GM18861 (cell line): ENCODE results near the gene SORL1-AS1.

Source experiments
- ATAC-seq: cut with Tn5 transposase; IDR thresholded peaks from one replicate; pipeline ENCODE4 v1.9.1; 2021; ENCODE audit not compliant: unreplicated experiment

The SORL1-AS1 gene

GRCh38 chr11:121452609-121453150 is at the start of gene SORL1-AS1:
Gene SORL1-AS1, minus strand, starts transcription at chr11:121452967.
- no peak for ATAC-seq

- ATAC-seq = no peak
Observed at GRCh38 chr11:121500717-121501116, 48.0 kb upstream of the SORL1-AS1 start.

- no peak for ATAC-seq
Observed at GRCh38 chr11:121500275-121500674, 47.5 kb upstream of the SORL1-AS1 start.

GRCh38 chr11:121499405-121499804 is 46.6 kb upstream of the SORL1-AS1 start:
- ATAC-seq = no peak

- no peak for ATAC-seq
Observed at GRCh38 chr11:121497176-121497998, 44.6 kb upstream of the SORL1-AS1 start.

DNA sequence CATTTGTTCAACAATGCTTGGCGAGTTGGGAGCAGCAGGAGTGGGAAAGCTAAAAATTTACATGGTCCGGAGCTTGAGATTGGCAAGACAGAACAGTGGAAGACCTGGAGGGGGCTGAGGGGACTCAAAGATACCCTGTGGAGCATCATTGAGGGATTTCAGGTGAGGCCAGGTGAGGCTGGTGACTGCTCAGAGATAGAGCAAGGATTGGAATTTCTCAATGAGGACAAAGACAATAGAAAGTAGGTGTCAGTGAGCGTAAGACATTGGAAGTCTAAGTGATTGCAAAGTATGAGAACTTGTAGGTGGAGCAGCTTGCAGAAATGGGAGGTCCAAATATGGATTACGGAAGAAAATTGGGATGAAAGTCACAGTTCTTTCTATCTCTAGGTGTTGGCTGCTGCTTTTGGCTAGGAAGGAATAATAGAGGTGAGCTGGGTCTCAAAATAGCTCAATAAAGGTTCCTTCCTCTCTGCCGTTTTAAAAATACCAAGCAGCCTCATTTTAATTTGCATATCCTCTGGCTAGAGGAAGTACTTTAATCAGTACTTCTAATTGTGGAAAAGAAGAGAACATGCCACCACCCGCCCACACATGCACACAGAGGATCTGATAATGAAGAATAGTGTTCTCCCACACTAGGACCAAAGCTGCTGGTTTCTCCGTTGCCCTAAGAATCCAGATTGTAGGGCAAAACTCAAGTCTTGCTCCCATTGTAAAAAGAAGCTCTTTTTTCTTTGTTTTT is 41.8 kb upstream of the SORL1-AS1 start:
- peak; percentile 75 for ATAC-seq

GRCh38 chr11:121489823-121490222 is 37.1 kb upstream of the SORL1-AS1 start:
- no peak for ATAC-seq

GRCh38 chr11:121488641-121489040 is 35.9 kb upstream of the SORL1-AS1 start:
- no peak for ATAC-seq

DNA sequence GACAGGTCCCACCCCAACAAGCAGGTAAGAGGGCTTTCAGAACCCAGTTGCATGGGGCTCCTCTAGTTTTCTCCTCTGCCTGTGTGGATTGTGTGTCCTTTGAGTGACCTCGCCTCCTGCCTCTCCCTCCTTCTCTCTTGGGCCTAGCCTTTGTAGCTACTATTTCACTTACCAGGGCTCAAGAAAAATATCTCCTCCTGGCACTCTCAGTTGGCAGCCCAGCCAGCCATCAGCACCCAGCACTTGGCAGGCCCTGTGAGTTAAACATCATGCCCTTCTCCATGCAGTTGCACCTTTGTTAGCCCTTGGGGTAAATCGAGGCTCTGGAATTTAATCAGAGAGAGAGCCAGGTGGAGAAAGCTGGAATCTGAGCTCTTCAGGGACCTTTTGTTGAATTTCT is 35.4 kb upstream of the SORL1-AS1 start:
- no peak for ATAC-seq

DNA sequence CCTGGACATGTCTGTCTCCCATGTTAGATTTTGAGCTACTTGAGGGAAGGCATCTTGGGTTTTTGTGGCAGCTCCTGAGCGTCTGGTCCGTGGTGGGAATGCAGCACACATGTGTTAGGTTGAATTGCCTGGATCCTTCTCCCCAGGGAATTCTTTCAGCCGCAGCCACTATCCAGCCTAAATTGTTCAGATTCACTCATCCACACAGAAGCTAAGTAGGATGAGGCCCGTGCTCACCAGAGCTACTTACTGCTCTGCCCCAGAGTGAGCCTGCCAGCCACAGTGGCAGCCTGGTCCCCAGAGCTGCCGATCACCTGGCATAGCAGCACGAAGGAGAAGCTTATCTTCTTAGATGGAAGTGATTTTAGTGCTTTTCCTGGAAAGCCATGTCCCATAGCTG is 34.4 kb upstream of the SORL1-AS1 start:
- no peak for ATAC-seq

- ATAC-seq = no peak
Observed at GRCh38 chr11:121486054-121486453, 33.3 kb upstream of the SORL1-AS1 start.

DNA sequence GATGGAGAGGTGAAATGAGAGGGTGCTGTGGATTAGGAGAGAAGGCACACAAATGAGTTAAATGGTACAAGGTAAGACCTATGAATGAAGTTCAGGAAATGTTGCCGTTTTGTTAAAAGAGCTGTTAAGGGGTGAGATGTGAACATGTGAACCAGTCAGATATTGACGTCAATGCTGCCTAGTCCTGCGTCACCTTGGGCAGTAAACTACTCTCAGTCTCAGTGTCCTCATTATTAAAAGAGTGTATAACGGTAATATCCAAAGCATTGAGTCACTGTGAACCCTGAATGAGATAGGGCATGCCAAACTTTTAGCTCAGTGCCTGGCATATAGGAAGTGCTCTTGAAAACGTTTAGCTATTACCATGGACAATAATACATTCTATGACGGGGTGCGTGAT is 32.4 kb upstream of the SORL1-AS1 start:
- no peak for ATAC-seq

GRCh38 chr11:121483805-121484480 is 31.2 kb upstream of the SORL1-AS1 start:
- ATAC-seq = no peak

- peak; percentile 90 for ATAC-seq
Observed at GRCh38 chr11:121482231-121483129, 29.7 kb upstream of the SORL1-AS1 start.

- ATAC-seq = peak; percentile 53
Observed at GRCh38 chr11:121481484-121482230, 28.9 kb upstream of the SORL1-AS1 start.

- ATAC-seq = no peak
Observed at GRCh38 chr11:121479698-121480238, 27.0 kb upstream of the SORL1-AS1 start.

DNA sequence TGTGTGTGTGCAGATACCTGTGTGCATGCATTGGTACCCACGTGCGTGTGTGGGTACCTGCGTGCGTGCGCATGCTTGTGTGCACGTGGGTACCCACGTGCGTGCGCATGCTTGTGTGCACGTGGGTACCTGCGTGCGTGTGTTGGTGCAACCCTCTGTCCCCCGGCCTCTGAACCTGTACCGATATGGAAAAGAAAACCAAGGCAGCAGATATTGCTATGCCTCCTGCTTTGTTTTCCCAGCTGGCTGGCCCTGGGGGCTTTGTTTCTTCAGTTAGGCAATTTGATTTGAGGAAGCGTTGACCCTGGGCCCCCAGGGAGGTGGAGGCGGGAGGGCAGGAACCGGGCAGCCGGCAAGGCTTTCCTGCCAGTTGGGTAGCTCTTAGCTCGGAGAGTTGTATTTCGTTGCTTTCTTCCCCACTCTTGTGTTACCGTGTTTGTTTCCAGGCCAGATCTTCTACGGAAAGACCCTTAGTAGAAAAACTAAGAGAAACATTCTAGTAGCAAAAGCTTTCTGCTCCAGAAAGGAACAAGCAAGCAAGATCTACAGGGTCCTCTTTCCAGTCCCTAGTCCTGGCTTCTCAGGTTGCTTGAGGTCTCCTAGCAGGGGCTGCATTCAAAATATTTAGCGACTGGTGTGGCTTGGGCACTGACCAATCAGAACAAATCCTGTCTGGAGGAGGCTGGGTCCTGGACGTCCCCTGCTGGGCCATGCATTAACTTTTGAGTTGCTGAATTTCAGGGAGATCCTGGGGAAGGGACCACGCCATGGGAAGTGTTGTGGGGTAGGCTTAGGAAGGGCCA is 26.3 kb upstream of the SORL1-AS1 start:
- no peak for ATAC-seq

GRCh38 chr11:121478226-121478894 is 25.6 kb upstream of the SORL1-AS1 start:
- ATAC-seq = no peak
